Adrenal gland (tissue), 5 donors: ENCODE results near the gene CCDC158.

Experiments
- POLR2A ChIP-seq, 2 donors: fragments of 450-650 bp; IDR thresholded peaks; one replicate each; pipeline ENCODE4 v1.6.1; 2017; ENCODE audit warnings: antibody characterized with exemption in 2 of 2, mild to moderate bottlenecking in 2 of 2, moderate library complexity in 1 of 2
- TF ChIP-seq, protein P1 (sequence below), 6 experiments: fragments of 450-650 bp in 4 of 6; fragments of 200-600 bp in 2 of 6; sonication (generic) in 1 of 6; IDR thresholded peaks; 1 replicate in 5 of 6; 2 replicates in 1 of 6; pipeline versions ENCODE4 v1.5.1 to v1.8.0; 2016 to 2021; ENCODE audit warnings: antibody characterized with exemption in 6 of 6, mild to moderate bottlenecking in 2 of 6, moderate library complexity in 1 of 6
- donor health status: DM: no; HTN: no; CAD: no.

DNA sequence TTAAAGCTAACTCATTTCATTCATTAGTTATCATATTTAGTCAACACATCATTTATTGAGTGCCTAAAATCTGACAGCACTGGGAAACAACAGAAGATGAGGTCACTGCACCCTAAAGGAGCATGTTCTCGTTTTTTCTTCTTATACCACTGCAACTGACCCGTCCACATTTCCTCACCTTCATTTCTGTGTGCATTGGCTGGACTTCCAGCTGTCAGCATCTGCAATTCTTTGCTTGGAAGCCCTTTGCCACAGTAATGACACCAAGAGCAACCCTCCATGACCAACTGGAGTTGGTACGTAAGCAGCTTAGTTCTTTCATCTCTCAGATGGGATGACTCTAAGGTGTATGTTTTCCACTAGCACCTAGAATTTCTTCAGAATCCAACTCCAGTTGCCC is 27.3 kb upstream of the CCDC158 start:
- TF ChIP-seq, protein P1, sequence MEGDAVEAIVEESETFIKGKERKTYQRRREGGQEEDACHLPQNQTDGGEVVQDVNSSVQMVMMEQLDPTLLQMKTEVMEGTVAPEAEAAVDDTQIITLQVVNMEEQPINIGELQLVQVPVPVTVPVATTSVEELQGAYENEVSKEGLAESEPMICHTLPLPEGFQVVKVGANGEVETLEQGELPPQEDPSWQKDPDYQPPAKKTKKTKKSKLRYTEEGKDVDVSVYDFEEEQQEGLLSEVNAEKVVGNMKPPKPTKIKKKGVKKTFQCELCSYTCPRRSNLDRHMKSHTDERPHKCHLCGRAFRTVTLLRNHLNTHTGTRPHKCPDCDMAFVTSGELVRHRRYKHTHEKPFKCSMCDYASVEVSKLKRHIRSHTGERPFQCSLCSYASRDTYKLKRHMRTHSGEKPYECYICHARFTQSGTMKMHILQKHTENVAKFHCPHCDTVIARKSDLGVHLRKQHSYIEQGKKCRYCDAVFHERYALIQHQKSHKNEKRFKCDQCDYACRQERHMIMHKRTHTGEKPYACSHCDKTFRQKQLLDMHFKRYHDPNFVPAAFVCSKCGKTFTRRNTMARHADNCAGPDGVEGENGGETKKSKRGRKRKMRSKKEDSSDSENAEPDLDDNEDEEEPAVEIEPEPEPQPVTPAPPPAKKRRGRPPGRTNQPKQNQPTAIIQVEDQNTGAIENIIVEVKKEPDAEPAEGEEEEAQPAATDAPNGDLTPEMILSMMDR (IDR thresholded peaks at IDR 0.05), result no peak
- TF ChIP-seq POLR2A (IDR thresholded peaks at IDR 0.05), result no peak
